Common myeloid progenitor, CD34-positive (primary cell): ENCODE data around the gene GGTLC1.
"Not testable (repeated sequence)": the region's sequence is repeated elsewhere in the genome, so short reads cannot be mapped to it uniquely, and the experiment has no call there.

Experiments used
- CTCF ChIA-PET: fragments of 350-600 bp; sonication (Branson Sonifier 250); formaldehyde crosslinking; loops from one replicate; lab custom pipeline; 2021; ENCODE audit warnings: antibody characterized with exemption; lab: Charles Lee
- POLR2A ChIA-PET: fragments of 350-600 bp; sonication (Branson Sonifier 250); formaldehyde crosslinking; loops from one replicate; lab custom pipeline; 2021; ENCODE audit warnings: antibody characterized with exemption; lab: Charles Lee
- DNase-seq, 3 donors: peaks; one replicate each; pipeline versions ENCODE4 v3.0.0 to v3.0.0-alpha.2; 2013
- H3K27ac ChIP-seq, 2 experiments: 1 replicate in 1 of 2; 2 replicates in 1 of 2; pipeline ENCODE4 v1.7.0; 2013; ENCODE audit warnings: inconsistent platforms in 2 of 2, low read length in 2 of 2, mild to moderate bottlenecking in 2 of 2, low read depth in 1 of 2, moderate library complexity in 1 of 2; ENCODE audit not compliant: severe bottlenecking in 2 of 2, insufficient read depth in 1 of 2, poor library complexity in 1 of 2
- H3K27me3 ChIP-seq, 5 experiments: replicated peaks in 2 of 5; 1 replicate in 3 of 5; 2 replicates in 2 of 5; pipeline versions ENCODE4 v1.6.1 to v1.7.0; 2013; ENCODE audit warnings: low read length in 4 of 5, mild to moderate bottlenecking in 2 of 5, moderate library complexity in 2 of 5, inconsistent platforms in 1 of 5; ENCODE audit not compliant: insufficient read depth in 5 of 5, control insufficient read depth in 4 of 5
- H3K36me3 ChIP-seq, 4 experiments: 1 replicate in 2 of 4; 2 replicates in 2 of 4; pipeline versions ENCODE4 v1.6.1 to v1.7.0; 2013; ENCODE audit warnings: low read length in 3 of 4, control low read depth in 1 of 4, mild to moderate bottlenecking in 1 of 4; ENCODE audit not compliant: control insufficient read depth in 4 of 4, insufficient read depth in 4 of 4
- H3K4me1 ChIP-seq, 4 experiments: 1 replicate in 3 of 4; 2 replicates in 1 of 4; pipeline versions ENCODE4 v1.6.1 to v1.7.1; 2013; ENCODE audit warnings: low read length in 3 of 4, mild to moderate bottlenecking in 3 of 4, control low read depth in 1 of 4, inconsistent platforms in 1 of 4, moderate library complexity in 1 of 4; ENCODE audit not compliant: control insufficient read depth in 4 of 4, insufficient read depth in 4 of 4; ENCODE audit errors: control extremely low read depth in 1 of 4
- H3K4me3 ChIP-seq, 7 experiments: 1 replicate in 4 of 7; 2 replicates in 3 of 7; pipeline versions ENCODE4 v1.5.1 to v1.7.0; 2013; ENCODE audit warnings: mild to moderate bottlenecking in 7 of 7, low read length in 6 of 7, moderate library complexity in 6 of 7, inconsistent platforms in 2 of 7, low read depth in 2 of 7, control low read depth in 1 of 7; ENCODE audit not compliant: insufficient read depth in 4 of 7, control insufficient read depth in 1 of 7; ENCODE audit errors: extremely low read depth in 1 of 7
- H3K9me3 ChIP-seq, 5 experiments: 1 replicate in 4 of 5; 2 replicates in 1 of 5; pipeline versions ENCODE4 v1.6.1 to v1.7.1; 2013; ENCODE audit warnings: low read length in 4 of 5, mild to moderate bottlenecking in 2 of 5, inconsistent platforms in 1 of 5, low read depth in 1 of 5, moderate library complexity in 1 of 5; ENCODE audit not compliant: control insufficient read depth in 4 of 5, insufficient read depth in 2 of 5; ENCODE audit errors: control extremely low read depth in 1 of 5
- WGBS: methylation state at CpG from one replicate; pipeline ENCODE4 v1.1.5; 2013; ENCODE audit not compliant: insufficient coverage; 5-methylcytosine and 5-hydroxymethylcytosine counted together

Gene GGTLC1

GRCh38 chr20:23986310-23986709, 2.3 kb downstream of the GGTLC1 start:
- H3K4me3 ChIP-seq, H3K36me3 ChIP-seq, CTCF ChIA-PET, H3K27me3 ChIP-seq, H3K27ac ChIP-seq, H3K4me1 ChIP-seq, DNase-seq, H3K9me3 ChIP-seq, POLR2A ChIA-PET: not testable (repeated sequence)
- WGBS = 94% methylated on average over 5 of the region's 14 CpGs

GRCh38 chr20:23985790-23986225, 2.8 kb downstream of the GGTLC1 start:
- H3K27me3 ChIP-seq, H3K4me3 ChIP-seq, POLR2A ChIA-PET, DNase-seq, H3K4me1 ChIP-seq, CTCF ChIA-PET, H3K9me3 ChIP-seq, H3K36me3 ChIP-seq, H3K27ac ChIP-seq: not testable (repeated sequence)
- 94% methylated on average over 4 of the region's 17 CpGs for WGBS

- CTCF ChIA-PET, H3K9me3 ChIP-seq, H3K4me1 ChIP-seq, H3K4me3 ChIP-seq, DNase-seq, POLR2A ChIA-PET, H3K36me3 ChIP-seq, H3K27me3 ChIP-seq, H3K27ac ChIP-seq: not testable (repeated sequence)
- 95% methylated on average over 7 of the region's 15 CpGs for WGBS
Observed at GRCh38 chr20:23985066-23985789, 3.4 kb downstream of the GGTLC1 start.

- CTCF ChIA-PET, H3K27me3 ChIP-seq, H3K27ac ChIP-seq, H3K9me3 ChIP-seq, DNase-seq, H3K4me1 ChIP-seq, POLR2A ChIA-PET, H3K36me3 ChIP-seq, H3K4me3 ChIP-seq: not testable (repeated sequence)
- 85% methylated on average over 5 of the region's 12 CpGs for WGBS
Observed at GRCh38 chr20:23984476-23985023, 4.0 kb downstream of the GGTLC1 start.

- H3K27ac ChIP-seq, POLR2A ChIA-PET, H3K27me3 ChIP-seq, CTCF ChIA-PET, H3K9me3 ChIP-seq, H3K4me1 ChIP-seq, DNase-seq, H3K36me3 ChIP-seq, H3K4me3 ChIP-seq: not testable (repeated sequence)
- 100% methylated on average over 1 of the region's 11 CpGs for WGBS
Observed at GRCh38 chr20:23982112-23983018, 6.2 kb downstream of the GGTLC1 start.

- H3K4me3 ChIP-seq, CTCF ChIA-PET, H3K9me3 ChIP-seq, DNase-seq, H3K27ac ChIP-seq, H3K27me3 ChIP-seq, POLR2A ChIA-PET, H3K4me1 ChIP-seq, H3K36me3 ChIP-seq: not testable (repeated sequence)
- 100% methylated on average over 2 of the region's 5 CpGs for WGBS
Observed at GRCh38 chr20:23981526-23981925, 7.1 kb downstream of the GGTLC1 start.

GRCh38 chr20:23981014-23981413, 7.6 kb downstream of the GGTLC1 start:
- 81% methylated on average over 7 of the region's 11 CpGs for WGBS

More at GRCh38 chr20:23981014-23981413, 7.6 kb downstream of the GGTLC1 start:
- H3K9me3 ChIP-seq, H3K36me3 ChIP-seq, CTCF ChIA-PET, POLR2A ChIA-PET, H3K4me1 ChIP-seq, H3K4me3 ChIP-seq, DNase-seq, H3K27me3 ChIP-seq, H3K27ac ChIP-seq: not testable (repeated sequence)
